ENCODE measurements around the gene LGALS3BP. TPM values are rescaled to one million over a fixed set of nuclear protein-coding genes. Genes with fewer than 3 reads are reported as not detected.
A peak's percentile ranks its signal among the peaks of the same experiment; 100 is the strongest.

The LGALS3BP gene
- total and polyA plus RNA-seq, 2 of the 13 experiments (the other 11 are each of a cell fraction or from before 2014, with no cell fraction given), result 137 to 332 TPM

GRCh38 chr17:78962345-78962983 lies 17.3 kb downstream of the LGALS3BP start (continued):
- TF ChIP-seq IRF2 (CRISPR knock-in tag; IDR thresholded peaks at IDR 0.05) (0 out of 2 replicates have a peak, but pooled peaks have one; percentile 42), SMC3 (IDR thresholded peaks at IDR 0.05; ENCODE audit: low read length) (peak; percentile 34), NR2F2 (IDR thresholded peaks at IDR 0.05; ENCODE audit: borderline replicate concordance, low read depth) (peak; percentile 94), ZNF770 (CRISPR knock-in tag; IDR thresholded peaks at IDR 0.05) (no peak), ZNF674 (CRISPR knock-in tag; IDR thresholded peaks at IDR 0.05; ENCODE audit: low read depth) (no peak), HMGXB4 (CRISPR knock-in tag; IDR thresholded peaks at IDR 0.05; ENCODE audit: borderline replicate concordance in 1 of 2, low read depth in 1 of 2) (peak; percentile 51 to 52; a peak in 1 of 4 replicates), RBM22 (optimal IDR thresholded peaks at IDR 0.05; ENCODE audit: low read length) (no peak), TEAD3 (CRISPR knock-in tag; optimal IDR thresholded peaks at IDR 0.05; ENCODE audit: borderline replicate concordance) (peak; percentile 80), FOSL2 (CRISPR knock-in tag; IDR thresholded peaks at IDR 0.05) (peak; percentile 89), ZNF614 (CRISPR knock-in tag; IDR thresholded peaks at IDR 0.05; ENCODE audit: borderline replicate concordance) (peak; percentile 50; the same call in 1 of the 2 replicates), MZF1 (CRISPR knock-in tag; IDR thresholded peaks at IDR 0.05; ENCODE audit: borderline replicate concordance) (no peak), SOX13 (IDR thresholded peaks at IDR 0.05) (no peak; the same call in 1 of the 2 replicates), SOX13 (CRISPR knock-in tag; conservative IDR thresholded peaks at IDR 0.05 in 1 of 2, IDR thresholded peaks at IDR 0.05 in 1 of 2) (peak in 1 of 2 experiments; percentile 65; a peak in 2 of 4 replicates), SUZ12 (IDR thresholded peaks at IDR 0.05; ENCODE audit: low read depth, low read length) (no peak), MATR3 (CRISPR knock-in tag; IDR thresholded peaks at IDR 0.05) (no peak), SMAD9 (CRISPR knock-in tag; IDR thresholded peaks at IDR 0.05) (no peak), SMAD3 (CRISPR knock-in tag; IDR thresholded peaks at IDR 0.05) (no peak), PAXIP1 (CRISPR knock-in tag; conservative IDR thresholded peaks at IDR 0.05) (peak; percentile 96), HIC2 (CRISPR knock-in tag; IDR thresholded peaks at IDR 0.05; ENCODE audit: low read depth) (peak; percentile 78), ZNF33A (CRISPR knock-in tag; IDR thresholded peaks at IDR 0.05; ENCODE audit: borderline replicate concordance) (no peak), GATA4 (IDR thresholded peaks at IDR 0.05; ENCODE audit: borderline replicate concordance, low read depth) (no peak)

All from HepG2 (cell line).